Measurements from ENCODE around the gene NPM1.
"Not testable (repeated sequence)": the region's sequence is repeated elsewhere in the genome, so short reads cannot be mapped to it uniquely, and the experiment has no call there.

The NPM1 gene

GRCh38 chr5:171395042-171395441 is 7.4 kb downstream of the NPM1 start:
- no peak overlapping the region for H3K4me3 ChIP-seq (ENCODE audit: insufficient read length, low read depth)
- TF ChIP-seq SUZ12 (IDR thresholded peaks at IDR 0.05; ENCODE audit: extremely low read depth, insufficient read depth, insufficient read length) (no peak), ZNF274 (IDR thresholded peaks at IDR 0.05; ENCODE audit: low read depth, low read length) (no peak)
- peaks cover 3% of the 10 kb centered on the region for H3K4me1 ChIP-seq (ENCODE audit: insufficient read depth, insufficient read length)
- no peak overlapping the region for H3K9ac ChIP-seq (ENCODE audit: insufficient read length, low read depth)
- no peaks in the 10 kb centered on the region for H3K27me3 ChIP-seq (ENCODE audit: insufficient read depth, insufficient read length)
- H3K9me3 ChIP-seq (ENCODE audit: insufficient read depth, low read length) = no peaks in the 10 kb centered on the region
- peaks cover 97% of the 10 kb centered on the region for H3K36me3 ChIP-seq (ENCODE audit: insufficient read depth, insufficient read length, low read length)
- DNase-seq (ENCODE audit: low read depth, low spot score) = no peak

- not testable (repeated sequence) for H3K27me3 ChIP-seq (ENCODE audit: insufficient read depth, insufficient read length); H3K4me1 ChIP-seq (ENCODE audit: insufficient read depth, insufficient read length); DNase-seq (ENCODE audit: low read depth, low spot score); H3K9me3 ChIP-seq (ENCODE audit: insufficient read depth, low read length); H3K4me3 ChIP-seq (ENCODE audit: insufficient read length, low read depth); H3K9ac ChIP-seq (ENCODE audit: insufficient read length, low read depth)
- peaks cover 97% of the 10 kb centered on the region for H3K36me3 ChIP-seq (ENCODE audit: insufficient read depth, insufficient read length, low read length)
Measured at GRCh38 chr5:171396583-171396982, 8.9 kb downstream of the NPM1 start.

DNA sequence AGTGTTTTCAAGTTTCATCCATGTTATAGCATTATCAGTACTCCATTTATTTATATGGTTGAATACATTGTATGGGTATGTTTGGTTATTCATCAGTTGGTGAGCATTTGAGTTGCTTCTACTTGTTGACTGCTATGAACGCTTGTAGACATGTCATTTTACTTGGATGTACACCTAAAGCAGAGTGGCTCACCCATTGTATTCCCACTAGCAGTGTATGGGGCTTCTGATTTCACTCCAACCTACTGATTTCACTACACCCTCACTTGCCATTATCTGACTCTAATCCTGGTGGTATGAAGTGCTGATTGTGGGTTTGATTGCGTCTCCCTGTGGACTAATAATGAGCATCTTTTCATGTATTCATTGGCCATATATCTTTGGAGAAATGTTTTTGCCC is 9.5 kb downstream of the NPM1 start:
- Histone ChIP-seq H3K27me3 (ENCODE audit: insufficient read depth, insufficient read length) (no peaks in the 10 kb centered on the region), H3K9ac (ENCODE audit: insufficient read length, low read depth) (no peak overlapping the region), H3K9me3 (ENCODE audit: insufficient read depth, low read length) (peaks cover 4% of the 10 kb centered on the region; the same call in 1 of the 2 replicates), H3K4me3 (ENCODE audit: insufficient read length, low read depth) (no peak overlapping the region), H3K4me1 (ENCODE audit: insufficient read depth, insufficient read length) (peaks cover 3% of the 10 kb centered on the region), H3K36me3 (ENCODE audit: insufficient read depth, insufficient read length, low read length) (peaks cover 94% of the 10 kb centered on the region)
- no peak for DNase-seq (ENCODE audit: low read depth, low spot score)
- TF ChIP-seq SUZ12 (IDR thresholded peaks at IDR 0.05; ENCODE audit: extremely low read depth, insufficient read depth, insufficient read length) (no peak), ZNF274 (IDR thresholded peaks at IDR 0.05; ENCODE audit: low read depth, low read length) (no peak), YY1 (IDR thresholded peaks at IDR 0.05; ENCODE audit: insufficient read depth, insufficient read length) (no peak)

DNA sequence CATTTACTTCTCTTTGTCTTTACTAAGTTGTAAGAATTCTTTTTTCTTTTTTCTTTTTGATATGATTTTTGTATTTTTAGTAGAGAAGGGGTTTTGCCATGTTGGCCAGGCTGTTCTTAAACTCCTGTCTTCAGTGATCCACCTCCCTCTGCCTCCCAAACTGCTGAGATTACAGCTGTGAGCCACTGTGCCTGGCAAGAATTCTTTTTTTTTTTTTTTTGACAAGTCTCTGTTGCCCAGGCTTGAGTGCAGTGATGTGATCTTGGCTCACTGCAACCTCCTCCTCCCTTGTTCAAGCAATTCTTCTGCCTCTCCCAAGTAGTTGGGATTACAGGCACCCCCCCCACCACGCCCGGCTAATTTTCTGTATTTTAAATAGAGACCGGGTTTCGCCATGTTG is 9.9 kb downstream of the NPM1 start:
- Histone ChIP-seq H3K27me3 (ENCODE audit: insufficient read depth, insufficient read length) (no peaks in the 10 kb centered on the region), H3K4me3 (ENCODE audit: insufficient read length, low read depth) (no peak overlapping the region), H3K9me3 (ENCODE audit: insufficient read depth, low read length) (peaks cover 4% of the 10 kb centered on the region; the same call in 1 of the 2 replicates), H3K4me1 (ENCODE audit: insufficient read depth, insufficient read length) (peaks cover 1% of the 10 kb centered on the region), H3K9ac (ENCODE audit: insufficient read length, low read depth) (no peak overlapping the region), H3K36me3 (ENCODE audit: insufficient read depth, insufficient read length, low read length) (peaks cover 90% of the 10 kb centered on the region)
- no peak for DNase-seq (ENCODE audit: low read depth, low spot score)
- no peak for TF ChIP-seq YY1 (IDR thresholded peaks at IDR 0.05; ENCODE audit: insufficient read depth, insufficient read length)
- TF ChIP-seq SUZ12 (IDR thresholded peaks at IDR 0.05; ENCODE audit: extremely low read depth, insufficient read depth, insufficient read length) = no peak
- no peak for TF ChIP-seq ZNF274 (IDR thresholded peaks at IDR 0.05; ENCODE audit: low read depth, low read length)

DNA sequence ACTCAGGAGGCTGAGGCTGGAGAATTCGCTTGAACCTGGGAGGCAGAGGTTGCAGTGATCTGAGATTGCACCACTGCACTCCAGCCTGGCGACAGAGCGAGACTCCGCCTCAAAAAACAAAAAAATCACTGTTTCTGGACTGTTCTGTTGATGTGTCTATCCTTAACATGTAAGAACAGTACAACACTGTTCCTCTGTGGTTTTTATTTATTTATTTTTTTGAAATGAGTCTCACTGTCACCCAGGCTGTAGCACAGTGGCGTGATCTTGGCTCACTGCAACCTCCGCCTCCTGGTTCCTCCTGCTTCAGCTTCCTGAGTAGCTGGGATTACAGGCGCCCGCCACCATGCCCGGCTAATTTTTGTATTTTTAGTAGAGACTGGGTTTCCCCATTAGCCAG is 11.0 kb downstream of the NPM1 start:
- not testable (repeated sequence) for H3K9ac ChIP-seq (ENCODE audit: insufficient read length, low read depth); H3K4me3 ChIP-seq (ENCODE audit: insufficient read length, low read depth); H3K9me3 ChIP-seq (ENCODE audit: insufficient read depth, low read length); DNase-seq (ENCODE audit: low read depth, low spot score); H3K27me3 ChIP-seq (ENCODE audit: insufficient read depth, insufficient read length); H3K4me1 ChIP-seq (ENCODE audit: insufficient read depth, insufficient read length)
- peaks cover 80% of the 10 kb centered on the region for H3K36me3 ChIP-seq (ENCODE audit: insufficient read depth, insufficient read length, low read length)

DNA sequence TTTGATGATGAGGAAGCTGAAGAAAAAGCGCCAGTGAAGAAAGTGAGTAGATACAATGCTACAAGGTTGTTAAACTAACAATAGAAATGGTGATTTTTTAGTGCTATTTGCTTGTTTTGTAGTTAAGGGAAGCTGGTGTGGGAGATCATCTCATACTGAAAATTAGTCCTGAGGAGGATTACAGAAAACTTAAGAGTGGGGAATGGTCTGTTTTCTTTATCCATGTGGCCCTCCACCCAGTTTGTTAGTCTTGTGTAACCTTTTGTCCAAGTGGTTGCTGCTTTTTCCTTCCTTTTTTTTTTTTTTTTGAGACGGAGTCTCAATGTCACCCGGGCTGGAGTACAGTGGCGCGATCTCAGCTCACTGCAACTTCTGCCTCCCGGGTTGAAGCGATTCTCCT is 12.5 kb downstream of the NPM1 start:
- TF ChIP-seq SUZ12 (IDR thresholded peaks at IDR 0.05; ENCODE audit: extremely low read depth, insufficient read depth, insufficient read length) (no peak), YY1 (IDR thresholded peaks at IDR 0.05; ENCODE audit: insufficient read depth, insufficient read length) (no peak), ZNF274 (IDR thresholded peaks at IDR 0.05; ENCODE audit: low read depth, low read length) (no peak)
- DNase-seq (ENCODE audit: low read depth, low spot score) = no peak
- H3K27me3 ChIP-seq (ENCODE audit: insufficient read depth, insufficient read length) = no peaks in the 10 kb centered on the region
- no peak overlapping the region for H3K4me3 ChIP-seq (ENCODE audit: insufficient read length, low read depth)
- H3K36me3 ChIP-seq (ENCODE audit: insufficient read depth, insufficient read length, low read length) = peaks cover 70% of the 10 kb centered on the region
- peaks cover 1% of the 10 kb centered on the region for H3K4me1 ChIP-seq (ENCODE audit: insufficient read depth, insufficient read length)
- H3K9ac ChIP-seq (ENCODE audit: insufficient read length, low read depth) = no peak overlapping the region
- H3K9me3 ChIP-seq (ENCODE audit: insufficient read depth, low read length) = peaks cover 4% of the 10 kb centered on the region; the same call in 1 of the 2 replicates

GRCh38 chr5:171401167-171401947 is 13.7 kb downstream of the NPM1 start:
- Histone ChIP-seq H3K9me3 (ENCODE audit: insufficient read depth, low read length) (peaks cover 4% of the 10 kb centered on the region; the same call in 1 of the 2 replicates), H3K4me3 (ENCODE audit: insufficient read length, low read depth) (no peak overlapping the region), H3K4me1 (ENCODE audit: insufficient read depth, insufficient read length) (no peaks in the 10 kb centered on the region), H3K36me3 (ENCODE audit: insufficient read depth, insufficient read length, low read length) (peaks cover 71% of the 10 kb centered on the region), H3K9ac (ENCODE audit: insufficient read length, low read depth) (no peak overlapping the region), H3K27me3 (ENCODE audit: insufficient read depth, insufficient read length) (no peaks in the 10 kb centered on the region)
- no peak for DNase-seq (ENCODE audit: low read depth, low spot score)
- TF ChIP-seq ZNF274 (IDR thresholded peaks at IDR 0.05; ENCODE audit: low read depth, low read length) = no peak
- TF ChIP-seq SUZ12 (IDR thresholded peaks at IDR 0.05; ENCODE audit: extremely low read depth, insufficient read depth, insufficient read length) = no peak
- no peak for TF ChIP-seq YY1 (IDR thresholded peaks at IDR 0.05; ENCODE audit: insufficient read depth, insufficient read length)

DNA sequence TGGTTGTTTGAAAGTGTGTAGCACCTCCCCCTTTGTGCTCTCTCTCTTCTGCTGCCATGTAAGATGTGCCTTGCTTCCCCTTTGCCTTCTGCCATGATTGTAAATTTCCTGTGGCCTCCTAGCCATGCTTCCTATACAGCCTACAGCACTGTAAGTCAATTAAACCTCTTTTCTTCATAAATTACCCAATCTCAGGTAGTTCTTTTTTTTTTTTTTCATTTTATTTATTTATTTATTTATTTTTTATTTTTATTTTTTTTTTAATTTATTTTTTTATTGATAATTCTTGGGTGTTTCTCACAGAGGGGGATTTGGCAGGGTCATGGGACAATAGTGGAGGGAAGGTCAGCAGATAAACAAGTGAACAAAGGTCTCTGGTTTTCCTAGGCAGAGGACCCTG is 15.1 kb downstream of the NPM1 start:
- H3K27me3 ChIP-seq (ENCODE audit: insufficient read depth, insufficient read length); H3K9ac ChIP-seq (ENCODE audit: insufficient read length, low read depth); DNase-seq (ENCODE audit: low read depth, low spot score); H3K4me3 ChIP-seq (ENCODE audit: insufficient read length, low read depth); H3K4me1 ChIP-seq (ENCODE audit: insufficient read depth, insufficient read length); H3K9me3 ChIP-seq (ENCODE audit: insufficient read depth, low read length): not testable (repeated sequence)
- peaks cover 64% of the 10 kb centered on the region for H3K36me3 ChIP-seq (ENCODE audit: insufficient read depth, insufficient read length, low read length)
